22Rv1 (cell line): Measurements from ENCODE around the gene ZIC2.
"Not testable (repeated sequence)": the region's sequence is repeated elsewhere in the genome, so short reads cannot be mapped to it uniquely, and the experiment has no call there.

Source experiments
- ZFX ChIP-seq: fragments of 450-650 bp; IDR thresholded peaks from 2 replicates; pipeline ENCODE4 v1.6.1; 2017; ENCODE audit warnings: antibody characterized with exemption, borderline replicate concordance
- TF ChIP-seq, protein P1 (sequence below): fragments of 450-650 bp; IDR thresholded peaks from 2 replicates; pipeline ENCODE4 v1.5.1; 2017; ENCODE audit warnings: mild to moderate bottlenecking

DNA sequence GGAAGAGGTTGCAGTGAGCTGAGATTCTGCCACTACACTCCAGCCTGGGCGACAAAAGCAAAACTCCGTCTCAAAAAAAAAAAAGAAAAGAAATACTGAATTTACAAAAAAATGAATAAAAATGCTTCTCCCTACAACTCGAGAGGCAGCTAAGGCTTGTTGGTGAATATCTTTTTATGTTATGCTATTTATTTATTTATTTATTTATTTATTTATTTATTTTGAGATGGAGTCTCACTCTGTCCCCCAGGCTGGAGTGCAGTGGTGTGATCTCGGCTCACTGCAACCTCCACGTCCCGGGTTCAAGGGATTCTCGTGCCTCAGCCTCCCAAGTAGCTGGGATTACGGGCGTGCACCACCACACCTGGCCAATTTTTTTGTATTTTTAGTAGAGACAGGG is 51.1 kb downstream of the ZIC2 start:
- TF ChIP-seq, protein P1, sequence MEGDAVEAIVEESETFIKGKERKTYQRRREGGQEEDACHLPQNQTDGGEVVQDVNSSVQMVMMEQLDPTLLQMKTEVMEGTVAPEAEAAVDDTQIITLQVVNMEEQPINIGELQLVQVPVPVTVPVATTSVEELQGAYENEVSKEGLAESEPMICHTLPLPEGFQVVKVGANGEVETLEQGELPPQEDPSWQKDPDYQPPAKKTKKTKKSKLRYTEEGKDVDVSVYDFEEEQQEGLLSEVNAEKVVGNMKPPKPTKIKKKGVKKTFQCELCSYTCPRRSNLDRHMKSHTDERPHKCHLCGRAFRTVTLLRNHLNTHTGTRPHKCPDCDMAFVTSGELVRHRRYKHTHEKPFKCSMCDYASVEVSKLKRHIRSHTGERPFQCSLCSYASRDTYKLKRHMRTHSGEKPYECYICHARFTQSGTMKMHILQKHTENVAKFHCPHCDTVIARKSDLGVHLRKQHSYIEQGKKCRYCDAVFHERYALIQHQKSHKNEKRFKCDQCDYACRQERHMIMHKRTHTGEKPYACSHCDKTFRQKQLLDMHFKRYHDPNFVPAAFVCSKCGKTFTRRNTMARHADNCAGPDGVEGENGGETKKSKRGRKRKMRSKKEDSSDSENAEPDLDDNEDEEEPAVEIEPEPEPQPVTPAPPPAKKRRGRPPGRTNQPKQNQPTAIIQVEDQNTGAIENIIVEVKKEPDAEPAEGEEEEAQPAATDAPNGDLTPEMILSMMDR: not testable (repeated sequence)
- not testable (repeated sequence) for TF ChIP-seq ZFX
